Neuronal stem cell (in vitro differentiated cells): ENCODE data around the gene DBNL.

Experiments
- DNase-seq: peaks from one replicate; pipeline ENCODE4 v3.0.0-alpha.2; 2013; ENCODE audit warnings: low spot score
- H2AFZ ChIP-seq: one replicate; pipeline ENCODE4 v1.6.1; 2013; ENCODE audit warnings: mild to moderate bottlenecking, low read length, inconsistent platforms
- H2AK5ac ChIP-seq: 2 replicates; pipeline ENCODE4 v1.6.1; 2013; ENCODE audit warnings: low read depth, mild to moderate bottlenecking, inconsistent platforms, low read length, moderate library complexity, mixed read lengths
- H2BK120ac ChIP-seq: 2 replicates; pipeline ENCODE4 v1.6.1; 2013; ENCODE audit warnings: low read depth, mild to moderate bottlenecking, inconsistent platforms, low read length, moderate library complexity, mixed read lengths
- H2BK12ac ChIP-seq: one replicate; pipeline ENCODE4 v1.6.1; 2013; ENCODE audit warnings: low read length, inconsistent platforms
- H2BK15ac ChIP-seq: 2 replicates; pipeline ENCODE4 v1.6.1; 2013; ENCODE audit warnings: mild to moderate bottlenecking, low read length, inconsistent platforms, mixed read lengths
- H2BK5ac ChIP-seq: one replicate; pipeline ENCODE4 v1.6.1; 2013; ENCODE audit warnings: inconsistent platforms, mild to moderate bottlenecking, low read length, moderate library complexity
- H3K14ac ChIP-seq: one replicate; pipeline ENCODE4 v1.6.1; 2013; ENCODE audit warnings: low read length, inconsistent platforms
- H3K18ac ChIP-seq: 2 replicates; pipeline ENCODE4 v1.6.1; 2013; ENCODE audit warnings: low read length, inconsistent platforms
- H3K23ac ChIP-seq: 2 replicates; pipeline ENCODE4 v1.6.1; 2013; ENCODE audit warnings: low read depth, mild to moderate bottlenecking, mixed read lengths, low read length, inconsistent platforms; ENCODE audit not compliant: poor library complexity
- H3K27ac ChIP-seq: replicated peaks from 3 replicates; pipeline ENCODE4 v1.5.1; 2013; ENCODE audit warnings: low read length, inconsistent platforms
- H3K27me3 ChIP-seq, 3 experiments: 2 replicates each; pipeline ENCODE4 v1.6.1; 2013; ENCODE audit warnings: low read length in 3 of 3, mild to moderate bottlenecking in 2 of 3, inconsistent platforms in 1 of 3, low read depth in 1 of 3, mixed read lengths in 1 of 3, moderate library complexity in 1 of 3; ENCODE audit not compliant: control insufficient read depth in 3 of 3, insufficient read depth in 3 of 3
- H3K36me3 ChIP-seq, 2 donors: replicated peaks in 1 of 2; 2 replicates each; pipeline ENCODE4 v1.6.1; 2013; ENCODE audit warnings: low read length in 2 of 2; ENCODE audit not compliant: control insufficient read depth in 2 of 2, insufficient read depth in 2 of 2
- H3K4ac ChIP-seq: 2 replicates; pipeline ENCODE4 v1.6.1; 2013; ENCODE audit warnings: inconsistent platforms, mild to moderate bottlenecking, low read length, moderate library complexity
- H3K4me1 ChIP-seq, 2 donors: 1 replicate in 1 of 2; 2 replicates in 1 of 2; pipeline ENCODE4 v1.6.1; 2013; ENCODE audit warnings: low read length in 2 of 2, low read depth in 1 of 2; ENCODE audit not compliant: control insufficient read depth in 2 of 2, insufficient read depth in 1 of 2
- H3K4me2 ChIP-seq: one replicate; pipeline ENCODE4 v1.6.1; 2013; ENCODE audit warnings: mild to moderate bottlenecking, low read length, inconsistent platforms; ENCODE audit not compliant: insufficient read depth, poor library complexity, severe bottlenecking
- H3K4me3 ChIP-seq, 2 donors: 2 replicates each; pipeline ENCODE4 v1.5.1; 2013; ENCODE audit warnings: low read length in 2 of 2, mild to moderate bottlenecking in 2 of 2, inconsistent platforms in 1 of 2, moderate library complexity in 1 of 2
- H3K79me1 ChIP-seq: one replicate; pipeline ENCODE4 v1.6.1; 2013; ENCODE audit warnings: low read depth, mild to moderate bottlenecking, inconsistent platforms, low read length, moderate library complexity
- H3K9ac ChIP-seq: one replicate; pipeline ENCODE4 v1.6.1; 2013; ENCODE audit warnings: mild to moderate bottlenecking, low read depth, low read length, inconsistent platforms; ENCODE audit not compliant: poor library complexity
- H3K9me3 ChIP-seq, 2 donors: replicated peaks in 1 of 2; 2 replicates each; pipeline versions ENCODE3 to v1.6.1; 2013; ENCODE audit warnings: low read length in 2 of 2, mild to moderate bottlenecking in 2 of 2, inconsistent platforms in 1 of 2, low read depth in 1 of 2, mixed read lengths in 1 of 2, moderate library complexity in 1 of 2; ENCODE audit not compliant: control insufficient read depth in 2 of 2, insufficient read depth in 1 of 2
- H4K8ac ChIP-seq: one replicate; pipeline ENCODE4 v1.6.1; 2013; ENCODE audit warnings: low read depth, mild to moderate bottlenecking, inconsistent platforms, low read length, moderate library complexity
- H4K91ac ChIP-seq: one replicate; pipeline ENCODE4 v1.6.1; 2013; ENCODE audit warnings: low read length, low read depth, mild to moderate bottlenecking, inconsistent platforms; ENCODE audit not compliant: poor library complexity
- WGBS, 2 donors: extraction: QIAGEN DNeasy Blood & Tissue Kit; methylation state at CpG; one replicate each; pipeline ENCODE4 v1.1.7; 2013; ENCODE audit warnings: missing lambda C conversion rate in 2 of 2, mixed read lengths in 1 of 2; ENCODE audit not compliant: insufficient read length in 2 of 2, insufficient replicate concordance in 1 of 2; ENCODE audit errors: extremely low coverage in 2 of 2; 5-methylcytosine and 5-hydroxymethylcytosine counted together

Gene DBNL

DNA sequence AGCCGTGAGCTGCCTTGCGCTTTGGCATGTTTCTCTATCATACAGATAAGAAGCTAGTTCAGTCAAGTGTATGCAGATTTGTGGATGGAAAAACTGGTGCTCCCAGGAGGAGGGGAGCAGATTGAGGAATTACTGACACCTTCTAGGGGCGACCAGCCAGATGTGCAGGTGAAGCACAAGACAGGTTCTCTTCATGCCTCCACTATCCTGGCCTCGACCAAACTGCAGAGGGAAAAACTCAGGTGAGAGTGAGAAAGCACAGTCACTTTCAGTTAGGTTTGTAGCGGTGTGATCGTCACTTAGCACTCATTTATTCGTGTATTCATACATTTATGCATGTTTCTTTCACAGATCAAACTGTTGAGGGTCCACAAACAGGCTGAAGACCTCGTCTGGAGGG, 600 bp upstream of the DBNL start:
- WGBS, 2 donors: no CpG with 5 or more reads among the region's 8 CpGs

GRCh38 chr7:44045226-44046014, 918 bp downstream of the DBNL start:
- peak overlapping the region; percentile 90 for H2AFZ ChIP-seq
- H3K27ac ChIP-seq: no peak overlapping the region
- peaks cover 0 to 6% (median 0%) of the 10 kb centered on the region in 3 experiments for H3K27me3 ChIP-seq
- H3K4me1 ChIP-seq: peaks cover 0 to 8% of the 10 kb centered on the region in 2 donors
- H2BK120ac ChIP-seq: no peak overlapping the region
- no peak overlapping the region for H2BK5ac ChIP-seq
- peak overlapping the region; percentile 89 for H3K9ac ChIP-seq
- H3K23ac ChIP-seq: peak overlapping the region; percentile 57
- no peak overlapping the region for H2BK12ac ChIP-seq
- no peak overlapping the region for H3K18ac ChIP-seq
- no CpG with 5 or more reads among the region's 15 CpGs for WGBS, 2 donors
- DNase-seq: no peak
- H3K14ac ChIP-seq: no peak overlapping the region
- H2AK5ac ChIP-seq: no peak overlapping the region
- H3K4ac ChIP-seq: no peak overlapping the region
- peaks cover 10% of the 10 kb centered on the region for H3K79me1 ChIP-seq
- H3K4me3 ChIP-seq: peak overlapping the region; percentile 92 to 97
- no peak overlapping the region for H4K91ac ChIP-seq
- H3K4me2 ChIP-seq: peak overlapping the region; percentile 81
- H4K8ac ChIP-seq: no peak overlapping the region
- no peaks in the 10 kb centered on the region for H3K9me3 ChIP-seq
- no peak overlapping the region for H2BK15ac ChIP-seq
- peaks cover 11 to 35% of the 10 kb centered on the region in 2 donors for H3K36me3 ChIP-seq

More for the DNA sequence above, 600 bp upstream of the DBNL start:
- Histone ChIP-seq H2BK15ac (no peak overlapping the region), H3K27ac (no peak overlapping the region), H3K4me3 (peak overlapping the region; percentile 92 to 97), H3K27me3 (peaks cover 0 to 8% (median 0%) of the 10 kb centered on the region in 3 experiments), H3K79me1 (peaks cover 10% of the 10 kb centered on the region), H2BK120ac (no peak overlapping the region), H4K8ac (no peak overlapping the region), H3K4ac (no peak overlapping the region), H4K91ac (no peak overlapping the region), H3K36me3 (peaks cover 4 to 24% of the 10 kb centered on the region in 2 donors), H3K14ac (no peak overlapping the region), H2AFZ (peak overlapping the region; percentile 90), H3K9ac (peak overlapping the region; percentile 60), H3K9me3 (no peaks in the 10 kb centered on the region), H3K18ac (no peak overlapping the region), H2BK5ac (no peak overlapping the region), H3K4me2 (peak overlapping the region; percentile 81), H3K23ac (no peak overlapping the region), H2BK12ac (no peak overlapping the region), H2AK5ac (no peak overlapping the region), H3K4me1 (peaks cover 0 to 10% of the 10 kb centered on the region in 2 donors)
- no peak for DNase-seq

DNA sequence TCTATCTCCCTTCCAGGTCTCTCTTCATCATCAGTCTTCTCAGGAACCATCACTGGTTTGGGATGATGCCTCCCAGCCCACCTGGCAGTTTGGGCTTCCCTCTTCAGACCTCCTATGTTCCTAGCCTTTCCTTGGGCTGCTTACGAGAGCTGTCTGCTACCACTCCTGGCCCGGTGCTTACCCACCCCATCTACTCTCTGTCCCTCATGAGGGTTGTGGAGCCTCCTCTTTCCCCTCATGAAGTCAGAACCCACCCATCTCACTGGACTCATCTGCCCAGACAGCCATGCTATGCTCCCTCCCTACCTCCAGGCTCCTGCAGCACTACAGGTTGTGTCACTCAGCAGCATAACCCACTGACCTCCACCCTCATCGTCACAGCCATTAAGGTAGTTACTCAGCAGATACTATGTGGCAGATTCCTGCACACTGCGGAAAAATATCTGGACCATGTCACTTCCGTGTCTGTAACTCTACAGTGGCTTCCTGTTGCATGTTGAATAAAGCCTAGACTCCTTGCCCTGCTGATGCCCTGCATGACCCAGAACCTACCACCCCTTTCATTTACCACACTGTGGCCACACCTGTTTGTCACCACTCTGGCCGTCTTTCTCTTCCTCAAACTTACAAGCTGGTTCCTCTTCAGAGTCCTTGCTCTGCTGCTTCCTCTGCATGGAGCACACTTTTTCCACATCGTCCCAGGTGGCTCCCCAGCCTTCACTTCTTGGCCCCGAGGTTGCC, 2.0 kb downstream of the DBNL start:
- no peak overlapping the region for H3K23ac ChIP-seq
- no peak overlapping the region for H3K27ac ChIP-seq
- no peak overlapping the region for H2BK12ac ChIP-seq
- no peak overlapping the region for H2BK120ac ChIP-seq
- peaks cover 0 to 8% of the 10 kb centered on the region in 2 donors for H3K4me1 ChIP-seq
- H3K36me3 ChIP-seq: peaks cover 15 to 46% of the 10 kb centered on the region in 2 donors
- no peak overlapping the region for H4K8ac ChIP-seq
- no peak overlapping the region for H2AK5ac ChIP-seq
- H3K27me3 ChIP-seq: peaks cover 0 to 2% (median 0%) of the 10 kb centered on the region in 3 experiments
- no CpG with 5 or more reads among the region's 8 CpGs for WGBS, 2 donors
- no peak for DNase-seq
- no peak overlapping the region for H3K14ac ChIP-seq
- H3K9ac ChIP-seq: no peak overlapping the region
- H3K9me3 ChIP-seq: no peaks in the 10 kb centered on the region
- no peak overlapping the region for H3K4ac ChIP-seq
- H3K18ac ChIP-seq: no peak overlapping the region
- H4K91ac ChIP-seq: no peak overlapping the region
- no peak overlapping the region for H2BK15ac ChIP-seq
- H3K4me3 ChIP-seq: peak overlapping the region in 1 of 2 donors; percentile 92
- no peak overlapping the region for H3K4me2 ChIP-seq
- peaks cover 10% of the 10 kb centered on the region for H3K79me1 ChIP-seq
- H2AFZ ChIP-seq: no peak overlapping the region
- H2BK5ac ChIP-seq: no peak overlapping the region
